SU-DHL-6 (cell line): ENCODE data around the gene NRXN2.
"Not testable (repeated sequence)": the region's sequence is repeated elsewhere in the genome, so short reads cannot be mapped to it uniquely, and the experiment has no call there.

Source experiments
- H2AFZ ChIP-seq: fragments of 200-600 bp; sonication (generic); 2 replicates; pipeline ENCODE4 v1.6.1; 2014; ENCODE audit warnings: low read depth, mild to moderate bottlenecking, moderate library complexity, mixed read lengths, antibody characterized with exemption, low read length; ENCODE audit not compliant: severe bottlenecking
- H3F3A ChIP-seq: fragments of 200-600 bp; shearing (Covaris generic); 2 replicates; pipeline ENCODE4 v1.6.0; 2016; ENCODE audit warnings: antibody characterized with exemption, mild to moderate bottlenecking; ENCODE audit not compliant: insufficient read depth
- H3K27ac ChIP-seq: fragments of 200-600 bp; sonication (generic); 2 replicates; pipeline ENCODE4 v1.5.1; 2016; ENCODE audit warnings: low read depth, mild to moderate bottlenecking, low read length, moderate library complexity, mixed read lengths
- H3K27me3 ChIP-seq: fragments of 200-600 bp; sonication (generic), shearing (Covaris generic); 2 replicates; pipeline ENCODE4 v1.6.0; 2014; ENCODE audit warnings: mild to moderate bottlenecking, low read length
- H3K36me3 ChIP-seq: fragments of 200-600 bp; sonication (generic); 2 replicates; pipeline ENCODE4 v1.6.1; 2014; ENCODE audit warnings: mild to moderate bottlenecking, low read length, mixed read lengths
- H3K4me2 ChIP-seq: fragments of 300-600, 200-600 bp; shearing (Covaris generic), sonication (generic); 2 replicates; pipeline ENCODE4 v1.6.0; 2014; ENCODE audit warnings: low read length, low read depth, mild to moderate bottlenecking; ENCODE audit not compliant: poor library complexity, severe bottlenecking
- H3K4me3 ChIP-seq: fragments of 200-600 bp; sonication (generic); 2 replicates; pipeline ENCODE4 v1.5.1; 2014; ENCODE audit warnings: antibody characterized with exemption, low read length, mild to moderate bottlenecking, mixed read lengths; ENCODE audit not compliant: insufficient read depth, poor library complexity, severe bottlenecking
- H3K79me2 ChIP-seq: fragments of 200-600 bp; sonication (generic); 2 replicates; pipeline ENCODE4 v1.6.1; 2014; ENCODE audit warnings: mild to moderate bottlenecking, low read length, moderate library complexity; ENCODE audit not compliant: insufficient read depth
- H3K9ac ChIP-seq: fragments of 200-600 bp; sonication (generic); 2 replicates; pipeline ENCODE4 v1.7.0; 2014; ENCODE audit warnings: mild to moderate bottlenecking, low read length
- H3K9me2 ChIP-seq: fragments of 200-600 bp; sonication (generic); replicated peaks from 2 replicates; pipeline ENCODE4 v1.6.1; 2014; ENCODE audit warnings: low read length; ENCODE audit not compliant: insufficient read depth
- H3K9me3 ChIP-seq: fragments of 200-600 bp; sonication (generic); 2 replicates; pipeline ENCODE4 v1.6.1; 2014; ENCODE audit warnings: low read length, mixed read lengths; ENCODE audit not compliant: insufficient read depth
- H4K20me1 ChIP-seq: fragments of 200-600 bp; sonication (generic); 2 replicates; pipeline ENCODE4 v1.6.1; 2014; ENCODE audit warnings: low read depth, mild to moderate bottlenecking, antibody characterized with exemption, low read length, moderate library complexity, mixed read lengths
- CTCF ChIP-seq: fragments of 200-600 bp; sonication (generic); IDR thresholded peaks from one replicate; pipeline ENCODE4 v1.5.1; 2017; ENCODE audit warnings: antibody characterized with exemption, mild to moderate bottlenecking, low read length, moderate library complexity; ENCODE audit not compliant: insufficient read depth, poor library complexity, severe bottlenecking
- EZH2phosphoT487 ChIP-seq: fragments of 200-600 bp; sonication (generic), shearing (Covaris generic); conservative IDR thresholded peaks from 2 replicates; pipeline ENCODE4 v1.6.1; 2018; ENCODE audit warnings: mild to moderate bottlenecking, antibody characterized with exemption, low read length, moderate library complexity, mixed read lengths

The NRXN2 gene

GRCh38 chr11:64563966-64564365 lies 159.0 kb downstream of the NRXN2 start:
- Histone ChIP-seq H2AFZ (no peak overlapping the region), H3K27ac (no peak overlapping the region), H3K4me2 (no peak overlapping the region), H3K27me3 (no peaks in the 10 kb centered on the region), H3K9me3 (no peaks in the 10 kb centered on the region), H3K36me3 (no peaks in the 10 kb centered on the region), H3F3A (no peaks in the 10 kb centered on the region), H4K20me1 (no peaks in the 10 kb centered on the region), H3K4me3 (no peak overlapping the region), H3K9ac (no peak overlapping the region), H3K79me2 (no peaks in the 10 kb centered on the region), H3K9me2 (no peaks in the 10 kb centered on the region)
- no peak for TF ChIP-seq EZH2phosphoT487
- TF ChIP-seq CTCF: no peak

GRCh38 chr11:64562723-64563351 lies 160.2 kb downstream of the NRXN2 start:
- Histone ChIP-seq H3K9me3 (no peaks in the 10 kb centered on the region), H3K27me3 (no peaks in the 10 kb centered on the region), H3K36me3 (no peaks in the 10 kb centered on the region), H3K9me2 (no peaks in the 10 kb centered on the region), H3K27ac (no peak overlapping the region), H4K20me1 (no peaks in the 10 kb centered on the region), H3K4me3 (no peak overlapping the region), H3F3A (no peaks in the 10 kb centered on the region), H3K9ac (no peak overlapping the region), H3K79me2 (no peaks in the 10 kb centered on the region), H2AFZ (no peak overlapping the region), H3K4me2 (no peak overlapping the region)
- TF ChIP-seq CTCF (no peak), EZH2phosphoT487 (no peak)

GRCh38 chr11:64561984-64562722 lies 160.8 kb downstream of the NRXN2 start:
- no peak overlapping the region for H3K27ac ChIP-seq
- H3K9me2 ChIP-seq: no peaks in the 10 kb centered on the region
- no peak overlapping the region for H3K4me2 ChIP-seq
- H3K9ac ChIP-seq: no peak overlapping the region
- TF ChIP-seq CTCF: no peak
- no peak for TF ChIP-seq EZH2phosphoT487
- no peaks in the 10 kb centered on the region for H3K79me2 ChIP-seq
- no peaks in the 10 kb centered on the region for H3K27me3 ChIP-seq
- H3K9me3 ChIP-seq: no peaks in the 10 kb centered on the region
- H4K20me1 ChIP-seq: no peaks in the 10 kb centered on the region
- no peaks in the 10 kb centered on the region for H3F3A ChIP-seq
- no peak overlapping the region for H2AFZ ChIP-seq
- no peaks in the 10 kb centered on the region for H3K36me3 ChIP-seq
- H3K4me3 ChIP-seq: no peak overlapping the region

GRCh38 chr11:64561429-64561828 lies 161.6 kb downstream of the NRXN2 start:
- not testable (repeated sequence) for H2AFZ ChIP-seq, H3K4me2 ChIP-seq, H4K20me1 ChIP-seq, H3K27me3 ChIP-seq, H3K79me2 ChIP-seq, H3K4me3 ChIP-seq, H3K9me2 ChIP-seq, H3K36me3 ChIP-seq, H3F3A ChIP-seq, H3K9me3 ChIP-seq, H3K27ac ChIP-seq, H3K9ac ChIP-seq
